Naive thymus-derived CD4-positive, alpha-beta T cell (primary cell): ENCODE measurements around the gene DESI2. TPM values are rescaled to one million over a fixed set of nuclear protein-coding genes. Genes with fewer than 3 reads are reported as not detected.

Source experiments
- ATAC-seq: fragments of 150-1000 bp; cut with Tn5 transposase; 2 replicates; pipeline ENCODE4 v1.10.0; 2021; ENCODE audit warnings: mild to moderate bottlenecking, moderate library complexity
- CTCF ChIA-PET: fragments of 350-600 bp; sonication (Branson Sonifier 250); formaldehyde crosslinking; loops from one replicate; lab custom pipeline; 2021; ENCODE audit warnings: antibody characterized with exemption; lab: Charles Lee
- POLR2A ChIA-PET: fragments of 350-600 bp; sonication (Branson Sonifier 250); formaldehyde crosslinking; loops from one replicate; lab custom pipeline; 2021; ENCODE audit warnings: antibody characterized with exemption, inconsistent platforms; lab: Charles Lee
- DNase-seq, 9 donors: peaks; one replicate each; pipeline versions ENCODE4 v3.0.0 to v3.0.0-alpha.2; 2020 to 2022; ENCODE audit warnings: mixed read lengths in 1 of 9
- H3K27ac ChIP-seq: one replicate; pipeline ENCODE4 v1.7.0; 2013; ENCODE audit warnings: mild to moderate bottlenecking, low read depth, low read length, moderate library complexity
- H3K27me3 ChIP-seq, 2 donors: one replicate each; pipeline ENCODE4 v1.7.0; 2013; ENCODE audit warnings: low read length in 2 of 2, mild to moderate bottlenecking in 2 of 2, moderate library complexity in 2 of 2; ENCODE audit not compliant: control insufficient read depth in 2 of 2, insufficient read depth in 2 of 2
- H3K36me3 ChIP-seq, 3 experiments: 1 replicate in 2 of 3; 2 replicates in 1 of 3; pipeline ENCODE4 v1.7.0; 2013; ENCODE audit warnings: low read length in 3 of 3, mild to moderate bottlenecking in 3 of 3, moderate library complexity in 1 of 3; ENCODE audit not compliant: insufficient read depth in 3 of 3, control insufficient read depth in 2 of 3
- H3K4me1 ChIP-seq, 2 donors: one replicate each; pipeline ENCODE4 v1.7.0; 2013; ENCODE audit warnings: low read length in 2 of 2, mild to moderate bottlenecking in 2 of 2, moderate library complexity in 1 of 2; ENCODE audit not compliant: control insufficient read depth in 2 of 2, insufficient read depth in 2 of 2
- H3K4me3 ChIP-seq: 2 replicates; pipeline ENCODE4 v1.7.0; 2013; ENCODE audit warnings: mild to moderate bottlenecking, low read length
- H3K9me3 ChIP-seq, 3 experiments: 1 replicate in 2 of 3; 2 replicates in 1 of 3; pipeline ENCODE4 v1.7.0; 2013; ENCODE audit warnings: low read length in 3 of 3; ENCODE audit not compliant: control insufficient read depth in 2 of 3
- H3K27ac Mint-ChIP-seq, 9 donors: one replicate each; pipeline ENCODE4 v1.8.0; 2020 to 2022; ENCODE audit warnings: mixed read lengths in 9 of 9, mild to moderate bottlenecking in 8 of 9, moderate library complexity in 5 of 9, inconsistent platforms in 2 of 9
- H3K27me3 Mint-ChIP-seq, 5 donors: one replicate each; pipeline ENCODE4 v1.8.0; 2021 to 2022; ENCODE audit warnings: mixed read lengths in 5 of 5, mild to moderate bottlenecking in 1 of 5
- H3K36me3 Mint-ChIP-seq, 5 donors: one replicate each; pipeline ENCODE4 v1.8.0; 2020 to 2022; ENCODE audit warnings: mixed read lengths in 5 of 5, mild to moderate bottlenecking in 3 of 5, inconsistent platforms in 1 of 5
- H3K4me1 Mint-ChIP-seq, 7 donors: one replicate each; pipeline ENCODE4 v1.8.0; 2020 to 2022; ENCODE audit warnings: mixed read lengths in 7 of 7, mild to moderate bottlenecking in 3 of 7, inconsistent platforms in 1 of 7
- H3K4me3 Mint-ChIP-seq, 10 donors: one replicate each; pipeline ENCODE4 v1.8.0; 2020 to 2022; ENCODE audit warnings: mild to moderate bottlenecking in 10 of 10, mixed read lengths in 10 of 10, moderate library complexity in 6 of 10, inconsistent platforms in 2 of 10
- H3K9me3 Mint-ChIP-seq, 11 donors: one replicate each; pipeline ENCODE4 v1.8.0; 2020 to 2022; ENCODE audit warnings: mixed read lengths in 11 of 11, mild to moderate bottlenecking in 4 of 11, inconsistent platforms in 1 of 11, moderate library complexity in 1 of 11
- intact Hi-C, 2 donors: fragments of 100-400 bp; cut with micrococcal nuclease; formaldehyde crosslinking; loops; one replicate each; pipeline ENCODE4 v1.15.1; 2023
- polyA plus RNA-seq, 2 donors: library from polyadenylated mRNA; unstranded; fragments of 300-500 nt; fragmentation: Illumina TruSeq; gene quantifications; one replicate each; pipeline ENCODE4 v1.2.3, GENCODE V29; 2021
- total RNA-seq, 6 experiments: library from RNA in 5 of 6; stranded (reverse) in 5 of 6; gene quantifications; 1 replicate in 5 of 6; 2 replicates in 1 of 6; pipeline ENCODE4 v1.2.3 and lab custom pipeline; 2021 to 2026

The DESI2 gene
- total RNA-seq (10 to 100 TPM; 13.0 to 23.4 (median 17.6) TPM), polyA plus RNA-seq (10 to 100 TPM in 1 of 2 donors, 1 to 10 TPM in 1; 10.0 to 12.3 TPM), total RNA-seq (lab: John Stamatoyannopoulos, UW) (21.1 reads per million, percentile 51 among the genes with 10 or more reads in this experiment)

DNA sequence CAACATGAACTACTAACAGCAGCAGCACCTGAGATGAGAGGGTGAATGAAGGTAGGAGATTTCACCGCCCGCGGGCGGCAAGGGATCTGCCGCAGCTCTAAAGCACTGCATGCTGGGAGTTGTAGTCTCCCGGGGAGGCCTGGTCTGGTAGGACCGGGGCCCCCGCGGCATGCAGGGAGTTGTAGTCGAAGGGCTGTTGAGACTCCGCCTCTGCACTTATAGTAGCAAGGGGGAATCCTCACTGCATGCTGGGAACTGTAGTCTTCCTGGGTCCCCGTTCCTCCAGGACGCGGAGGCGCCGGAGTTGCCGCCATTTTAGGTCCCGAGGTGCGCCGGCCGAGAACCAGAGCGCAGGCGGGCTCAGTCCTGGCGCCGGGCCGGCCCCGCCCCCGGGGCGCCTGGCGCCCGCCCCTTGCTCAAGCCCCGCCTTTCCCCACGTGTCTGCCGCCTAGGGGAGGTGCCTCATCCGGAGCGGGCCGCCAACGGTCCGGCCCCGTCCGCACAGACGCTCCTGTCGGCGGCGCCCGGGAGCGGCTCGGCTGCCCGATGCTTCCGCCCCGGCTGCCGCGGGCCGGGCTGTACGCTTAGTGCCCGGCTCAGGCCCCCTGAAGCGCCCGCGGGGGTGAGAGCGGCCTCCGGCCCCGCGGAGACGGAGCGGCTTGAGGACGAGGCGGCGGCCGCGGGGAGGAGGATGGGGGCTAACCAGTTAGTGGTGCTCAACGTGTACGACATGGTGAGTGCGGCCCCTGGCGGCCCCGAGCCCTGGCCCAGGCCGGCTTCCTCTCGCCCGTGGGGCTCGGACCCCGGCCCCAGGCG lies at the start of gene DESI2:
TSS of gene DESI2 (plus strand) at position 504 of the 816 bp plus-strand sequence. CDS start at position 692, 188 bp downstream.
- ATAC-seq (peak; percentile 95), DNase-seq (peak; percentile 95 to 100 (median 98))
- ChIA-PET POLR2A (interaction anchor here (0.6 to 4.0 kb wide), 10 partner anchors 182 to 1678 kb away, joined by 3 to 43 read pairs (median 6); partner anchors contain the start of genes ADSS2, CATSPERE, COX20 and HNRNPU), CTCF (interaction anchor here (1.0 to 1.4 kb wide), 4 partner anchors 49 to 209 kb away, joined by 3 to 7 read pairs (median 3); no protein-coding TSS in a partner anchor)
- H3K9me3 Mint-ChIP-seq, result no peaks in the 10 kb centered on the region
- Histone ChIP-seq H3K4me1 (peaks cover 19 to 24% of the 10 kb centered on the region in 2 donors), H3K36me3 (no peaks in the 10 kb centered on the region), H3K9me3 (no peaks in the 10 kb centered on the region), H3K27me3 (no peaks in the 10 kb centered on the region), H3K27ac (peak within 1 kb of the TSS; percentile 87), H3K4me3 (peak within 1 kb of the TSS; percentile 75)
- no peaks in the 10 kb centered on the region for H3K27me3 Mint-ChIP-seq
- intact Hi-C loops, result loop anchor here (1.0 to 10.0 kb wide), 24 partner anchors 50 to 1913 kb away; partner anchors contain the start of genes COX20 (in 2 of the 2), HNRNPU (in 2 of the 2), CATSPERE (in 1 of the 2) and CEP170 (in 1 of the 2)
- peaks cover 0 to 10% (median 8%) of the 10 kb centered on the region in 5 donors for H3K36me3 Mint-ChIP-seq
- H3K27ac Mint-ChIP-seq, result peak within 1 kb of the TSS; percentile 81 to 96 (median 90)
- H3K4me1 Mint-ChIP-seq, result peaks cover 19 to 32% (median 21%) of the 10 kb centered on the region in 7 donors
- H3K4me3 Mint-ChIP-seq, result peak within 1 kb of the TSS in 9 of 10 donors; percentile 83 to 91 (median 88)

DNA sequence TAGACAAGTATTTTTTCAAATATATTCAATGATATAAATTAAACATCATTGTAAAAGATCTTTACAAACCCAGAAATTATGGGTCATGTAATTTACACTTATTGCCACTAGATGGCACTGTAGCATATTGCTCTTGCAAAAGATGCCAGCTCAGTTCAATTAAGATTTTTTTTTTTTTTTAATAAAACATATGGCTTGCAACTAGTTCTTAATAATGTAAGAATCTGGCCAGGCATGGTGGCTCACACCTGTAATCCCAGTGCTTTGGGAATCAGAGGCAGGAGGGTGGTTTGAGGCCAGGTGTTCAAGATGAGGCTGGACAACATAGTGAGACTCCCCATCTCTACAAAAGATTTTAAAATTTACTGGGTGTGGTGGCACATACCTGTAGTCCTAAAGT lies 49.4 kb upstream of the DESI2 start:
- Mint-ChIP-seq H3K9me3 (peaks cover 0 to under 1% (median 0%) of the 10 kb centered on the region in 11 donors), H3K4me1 (peaks cover 0 to 11% (median 0%) of the 10 kb centered on the region in 7 donors), H3K36me3 (peaks cover 0 to 1% (median 0%) of the 10 kb centered on the region in 5 donors), H3K27me3 (peaks cover 0 to 7% (median 0%) of the 10 kb centered on the region in 5 donors), H3K4me3 (no peak overlapping the region), H3K27ac (no peak overlapping the region)
- DNase-seq (peak in 6 of 9 donors; percentile 11 to 50 (median 41)), ATAC-seq (peak; percentile 54)
- Histone ChIP-seq H3K27me3 (no peaks in the 10 kb centered on the region), H3K4me1 (no peaks in the 10 kb centered on the region), H3K36me3 (no peaks in the 10 kb centered on the region), H3K27ac (no peak overlapping the region), H3K4me3 (no peak overlapping the region), H3K9me3 (no peaks in the 10 kb centered on the region)
- intact Hi-C loops, result loop anchor here (1.0 to 5.0 kb wide), 5 partner anchors 50 to 439 kb away; partner anchors contain the start of genes ADSS2 (in 2 of the 2) and DESI2 (in 1 of the 2)
- ChIA-PET POLR2A (interaction anchor here (0.8 kb wide), 1 partner anchor 194 kb away, joined by 3 read pairs; no protein-coding TSS in a partner anchor), CTCF (interaction anchor here (0.5 to 3.7 kb wide), 10 partner anchors 49 to 1386 kb away, joined by 3 to 78 read pairs (median 4); no protein-coding TSS in a partner anchor)

DNA sequence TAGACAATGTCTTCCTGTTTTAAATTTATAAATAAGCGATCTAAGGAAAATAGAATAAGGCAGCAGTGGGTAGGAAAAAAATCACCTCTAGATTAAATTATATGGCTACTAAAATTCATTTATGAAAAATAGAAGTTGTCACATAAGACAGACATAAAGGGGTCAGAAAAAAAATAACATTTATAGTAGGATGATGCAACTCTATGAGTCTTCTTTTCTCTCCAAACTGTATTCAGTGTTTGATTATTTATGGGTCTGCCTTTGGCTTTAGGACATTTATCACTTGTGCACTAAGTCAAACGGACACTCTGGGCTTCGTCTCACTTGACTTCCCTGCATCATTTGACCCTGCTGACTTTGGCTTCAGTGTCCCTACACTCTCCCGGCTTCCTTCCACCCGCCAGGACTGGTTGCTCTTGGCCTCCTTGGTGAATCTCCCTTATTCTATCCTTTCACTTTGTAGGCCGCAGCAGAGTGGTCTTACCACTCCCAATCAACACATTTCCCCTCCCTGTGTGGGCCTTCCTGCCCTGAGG lies 47.0 kb upstream of the DESI2 start:
- Mint-ChIP-seq H3K27me3 (peaks cover 0 to 7% (median 0%) of the 10 kb centered on the region in 5 donors), H3K9me3 (peaks cover 0 to 2% (median 0%) of the 10 kb centered on the region in 11 donors), H3K4me3 (no peak overlapping the region), H3K4me1 (no peaks in the 10 kb centered on the region), H3K36me3 (peaks cover 0 to 4% (median 0%) of the 10 kb centered on the region in 5 donors), H3K27ac (no peak overlapping the region)
- no peak for ATAC-seq
- Histone ChIP-seq H3K4me1 (no peaks in the 10 kb centered on the region), H3K4me3 (no peak overlapping the region), H3K36me3 (no peaks in the 10 kb centered on the region), H3K27me3 (no peaks in the 10 kb centered on the region), H3K27ac (no peak overlapping the region), H3K9me3 (no peaks in the 10 kb centered on the region)
- CTCF ChIA-PET, result interaction anchor here (1.0 to 3.7 kb wide), 4 partner anchors 190 to 441 kb away, joined by 3 to 78 read pairs (median 34); no protein-coding TSS in a partner anchor
- intact Hi-C loops, result no loop called here
- DNase-seq, result no peak
- POLR2A ChIA-PET, result no interaction called here

DNA sequence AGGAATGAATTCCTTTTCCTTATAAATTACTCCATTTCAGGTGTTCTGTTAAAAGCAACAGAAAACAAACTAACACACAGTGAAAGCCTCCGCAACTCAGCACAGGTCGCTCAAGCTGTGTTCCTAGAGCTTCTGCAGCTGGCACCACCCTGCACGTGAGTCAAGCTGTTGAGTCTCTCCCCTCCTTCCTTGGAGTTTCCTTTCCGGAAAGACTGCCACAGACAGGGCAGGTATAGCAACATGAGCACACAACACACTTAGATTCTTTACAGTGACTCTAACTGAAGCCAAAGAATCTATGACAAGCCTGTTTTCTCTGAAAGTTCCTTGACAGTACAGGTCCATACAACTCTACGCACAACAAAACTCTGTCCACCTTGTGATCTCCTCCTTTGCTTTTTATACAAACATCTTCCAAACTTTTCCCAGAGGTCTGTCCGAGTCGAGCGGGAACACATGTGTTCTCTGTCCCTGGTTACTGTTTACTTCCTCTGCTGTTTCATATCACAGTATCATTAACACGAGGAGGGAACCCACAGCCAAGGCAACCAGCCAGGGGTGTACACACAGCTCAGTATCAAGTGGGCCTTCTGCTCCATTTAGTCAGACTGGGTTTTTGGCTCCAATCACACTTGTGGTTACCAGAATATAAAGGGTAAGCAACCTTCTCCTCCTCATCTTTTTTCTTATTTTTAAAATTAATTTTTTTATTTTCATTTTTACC lies 38.7 kb upstream of the DESI2 start:
- no peaks in the 10 kb centered on the region for H3K36me3 Mint-ChIP-seq
- ChIA-PET POLR2A (no interaction called here), CTCF (no interaction called here)
- no peaks in the 10 kb centered on the region for H3K36me3 ChIP-seq
- H3K9me3 Mint-ChIP-seq, result peaks cover 0 to 3% (median 0%) of the 10 kb centered on the region in 11 donors
- DNase-seq, result no peak
- H3K9me3 ChIP-seq, result no peaks in the 10 kb centered on the region
- H3K4me3 ChIP-seq, result no peak overlapping the region
- ATAC-seq, result no peak
- H3K27me3 Mint-ChIP-seq, result peaks cover 0 to 3% (median 0%) of the 10 kb centered on the region in 5 donors
- no peak overlapping the region for H3K27ac ChIP-seq
- no peaks in the 10 kb centered on the region for H3K27me3 ChIP-seq
- H3K4me3 Mint-ChIP-seq, result no peak overlapping the region
- H3K4me1 ChIP-seq, result no peaks in the 10 kb centered on the region
- no peaks in the 10 kb centered on the region for H3K4me1 Mint-ChIP-seq
- intact Hi-C loops, result no loop called here
- no peak overlapping the region for H3K27ac Mint-ChIP-seq

DNA sequence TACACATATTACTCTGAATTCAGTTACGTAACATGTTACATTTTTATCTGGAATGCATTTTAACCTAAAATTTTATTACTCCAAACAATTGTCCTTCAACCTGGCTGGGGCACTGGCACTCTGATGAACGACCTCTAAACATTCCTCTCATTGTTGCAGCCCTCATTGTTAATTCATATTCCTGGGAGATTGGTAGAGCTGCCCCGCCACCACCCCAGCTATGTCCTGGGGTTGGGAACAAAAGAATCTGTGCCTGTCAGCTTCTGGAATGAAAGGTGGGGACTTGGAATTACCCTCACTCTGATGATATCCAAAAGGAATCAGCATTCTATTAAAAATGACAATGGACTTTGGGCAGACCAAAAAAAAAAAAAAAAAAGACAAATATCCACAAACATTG lies 38.0 kb upstream of the DESI2 start:
- ATAC-seq (no peak), DNase-seq (no peak)
- H3K9me3 ChIP-seq, result no peaks in the 10 kb centered on the region
- ChIA-PET POLR2A (no interaction called here), CTCF (interaction anchor here (0.6 kb wide), 1 partner anchor 187 kb away, joined by 3 read pairs; no protein-coding TSS in a partner anchor)
- no peak overlapping the region for H3K4me3 Mint-ChIP-seq
- H3K27me3 ChIP-seq, result no peaks in the 10 kb centered on the region
- no peaks in the 10 kb centered on the region for H3K4me1 Mint-ChIP-seq
- peaks cover 0 to 3% (median 0%) of the 10 kb centered on the region in 11 donors for H3K9me3 Mint-ChIP-seq
- intact Hi-C loops, result no loop called here
- no peak overlapping the region for H3K27ac ChIP-seq
- no peaks in the 10 kb centered on the region for H3K36me3 Mint-ChIP-seq
- H3K4me1 ChIP-seq, result no peaks in the 10 kb centered on the region
- no peak overlapping the region for H3K4me3 ChIP-seq
- H3K27me3 Mint-ChIP-seq, result peaks cover 0 to 3% (median 0%) of the 10 kb centered on the region in 5 donors
- H3K27ac Mint-ChIP-seq, result no peak overlapping the region
- no peaks in the 10 kb centered on the region for H3K36me3 ChIP-seq

DNA sequence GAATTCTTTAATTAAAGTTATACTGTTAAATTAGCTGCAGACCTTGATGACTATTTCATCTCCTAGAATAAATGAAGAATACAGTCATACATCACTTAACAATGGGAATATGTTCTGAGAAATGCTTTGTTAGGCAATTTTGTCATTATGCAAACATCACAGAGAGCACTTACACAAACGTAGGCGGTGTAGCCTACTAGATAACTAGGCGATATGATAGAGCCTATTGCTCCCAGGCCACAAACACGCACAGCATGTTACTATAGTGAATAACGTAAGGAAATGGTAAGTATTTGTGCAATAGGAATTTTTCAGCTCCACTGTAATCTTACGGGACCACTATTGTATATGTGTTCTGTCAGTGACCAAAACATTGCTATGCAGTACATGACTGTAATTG lies 37.6 kb upstream of the DESI2 start:
- Histone ChIP-seq H3K27ac (no peak overlapping the region), H3K4me1 (no peaks in the 10 kb centered on the region), H3K36me3 (no peaks in the 10 kb centered on the region), H3K9me3 (no peaks in the 10 kb centered on the region), H3K4me3 (no peak overlapping the region), H3K27me3 (no peaks in the 10 kb centered on the region)
- DNase-seq, result no peak
- Mint-ChIP-seq H3K36me3 (no peaks in the 10 kb centered on the region), H3K4me1 (no peaks in the 10 kb centered on the region), H3K9me3 (peaks cover 0 to 3% (median 0%) of the 10 kb centered on the region in 11 donors), H3K4me3 (no peak overlapping the region), H3K27ac (no peak overlapping the region), H3K27me3 (peaks cover 0 to 3% (median 0%) of the 10 kb centered on the region in 5 donors)
- ATAC-seq, result no peak
- ChIA-PET CTCF (interaction anchor here (0.6 to 1.2 kb wide), 2 partner anchors 186 to 428 kb away, joined by 3 to 4 read pairs; no protein-coding TSS in a partner anchor), POLR2A (no interaction called here)
- intact Hi-C loops, result no loop called here
